Heart right ventricle (tissue), 16 donors: ENCODE measurements around the gene TMEM184C. TPM values are rescaled to one million over a fixed set of nuclear protein-coding genes. Genes with fewer than 3 reads are reported as not detected.

Experiments used
- ATAC-seq, 8 donors: fragments of 200-7000 bp; cut with Tn5 transposase; one replicate each; pipeline ENCODE4 v1.9.1; 2020; ENCODE audit warnings: mild to moderate bottlenecking in 8 of 8, moderate library complexity in 8 of 8, moderate number of reproducible peaks in 1 of 8
- DNase-seq, 2 donors: peaks; one replicate each; pipeline ENCODE4 v3.0.0-alpha.2; 2020
- H3K27ac ChIP-seq, 10 donors: fragments of 200-600 bp; sonication (generic) in 2 of 10; one replicate each; pipeline versions ENCODE4 v1.5.0 to v1.8.0; 2020 to 2022; ENCODE audit warnings: mild to moderate bottlenecking in 3 of 10
- H3K27me3 ChIP-seq, 7 donors: fragments of 200-600 bp; one replicate each; pipeline ENCODE4 v1.8.0; 2021 to 2022; ENCODE audit warnings: mild to moderate bottlenecking in 2 of 7
- H3K36me3 ChIP-seq, 9 donors: fragments of 200-600 bp; sonication (generic) in 1 of 9; one replicate each; pipeline versions ENCODE4 v1.5.0 to v1.8.0; 2020 to 2022; ENCODE audit warnings: mild to moderate bottlenecking in 2 of 9
- H3K4me1 ChIP-seq, 9 donors: fragments of 200-600 bp; sonication (generic) in 1 of 9; one replicate each; pipeline versions ENCODE4 v1.5.0 to v1.8.0; 2020 to 2022; ENCODE audit warnings: mild to moderate bottlenecking in 4 of 9
- H3K4me3 ChIP-seq, 10 donors: fragments of 200-600 bp; sonication (generic) in 2 of 10; one replicate each; pipeline versions ENCODE4 v1.5.0 to v1.8.0; 2020 to 2022; ENCODE audit warnings: mild to moderate bottlenecking in 7 of 10, moderate library complexity in 2 of 10
- H3K9me3 ChIP-seq, 11 donors: fragments of 200-600 bp in 10 of 11; sonication (generic) in 2 of 11; one replicate each; pipeline versions ENCODE4 v1.5.0 to v1.8.0; 2013 to 2022; ENCODE audit warnings: mild to moderate bottlenecking in 2 of 11, control low read depth in 1 of 11, moderate library complexity in 1 of 11
- WGBS, 2 donors: extraction: QIAGEN DNeasy Blood & Tissue Kit; methylation state at CpG; one replicate each; pipeline ENCODE4 v1.1.7; 2013; ENCODE audit warnings: inconsistent platforms in 1 of 2; 5-methylcytosine and 5-hydroxymethylcytosine counted together
- intact Hi-C, 10 donors: fragments of 100-400 bp; cut with DNase I; formaldehyde crosslinking; loops; one replicate each; pipeline versions ENCODE4 v1.11.1 to v1.14.2; 2022
- polyA plus RNA-seq, 2 donors: library from polyadenylated mRNA; stranded (reverse); fragments of 200-250 nt; gene quantifications; one replicate each; pipeline ENCODE4 v1.2.3, GENCODE V29; 2013
- total RNA-seq, 10 donors: library from RNA; stranded (reverse); fragmentation: NEBNext Ultra II Directional in 3 of 10; extraction: Animal tissue kit (Norgen Biotek cat#: 25700) in 3 of 10; gene quantifications; one replicate each; pipeline versions ENCODE4 v1.2.1 to v1.2.4, GENCODE V29; 2021 to 2023
- TF ChIP-seq, protein P1 (sequence below), 9 donors: fragments of 200-600 bp; sonication (generic) in 2 of 9; IDR thresholded peaks; one replicate each; pipeline versions ENCODE4 v1.5.0 to v1.8.0; 2021 to 2022; ENCODE audit warnings: antibody characterized with exemption in 9 of 9, mild to moderate bottlenecking in 5 of 9, moderate library complexity in 1 of 9
- donor health status: Arrhythmogenic right ventricular cardiomyopathy.
- donor health status: ischemic (EF 13 %, LVEDD 7.1; RV severe dilation, severe dysfunction).
- donor health status: healthy with polysubstance abuse.
- donor health status: DM: no; HTN: yes; CAD: no.
- donor health status: DM: no; HTN: no; CAD: no.
- donor health status: ischemic (EF 25% LVEDD 6.9; RV normal size, moderate dysfunction).
- donor health status: ischemic (EF 25% LVEDD 5.7; RV mildly dilated, moderate dysfunction).
- donor health status: healthy.
- donor health status: DM: yes; HTN: yes; CAD: no.
- donor health status: Ischemic cardiomyopathy.
- donor health status: ischemic (EF 35%, LVEDD 5.7; RV mildly dilated, moderate dysfunction).
- donor health status: nonischemic (EF 11% LVEDD 7.7; RV severe dilation, severe dysfunction).
- donor health status: DM: yes; HTN: yes; CAD: no.
- donor health status: PGD.
- donor health status: ischemic (EF 29% LVEDD 5.4; RV normal size, mild dysfunction).
- donor health status: nonischemic (EF 23%, LVEDD 6.1; RV moderate dilation, normal function).

The TMEM184C gene
- total and polyA plus RNA-seq, 12 donors: 3.2 to 30.5 (median 21.1) TPM

DNA sequence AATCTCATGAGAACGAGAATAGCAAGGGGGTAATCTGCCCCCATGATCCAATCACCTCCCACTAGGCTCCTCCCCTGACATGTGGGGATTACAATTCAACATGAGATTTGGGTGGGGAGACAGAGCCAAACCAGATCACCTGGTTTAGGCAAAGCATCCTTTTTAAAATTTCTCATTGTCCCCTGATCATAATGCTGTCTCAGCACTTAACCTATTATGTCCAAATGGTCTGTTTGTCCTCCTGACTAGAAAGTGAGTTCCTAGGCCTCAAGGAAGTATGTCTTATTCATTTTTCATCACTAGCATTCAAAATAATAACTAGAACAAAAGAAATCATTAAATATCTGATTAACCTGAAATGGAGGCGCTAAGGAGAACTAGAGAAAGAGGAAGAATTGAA lies 74.6 kb downstream of the TMEM184C start:
- 81 to 87% methylated on average over 2 of the region's 2 CpGs for WGBS, 2 donors

DNA sequence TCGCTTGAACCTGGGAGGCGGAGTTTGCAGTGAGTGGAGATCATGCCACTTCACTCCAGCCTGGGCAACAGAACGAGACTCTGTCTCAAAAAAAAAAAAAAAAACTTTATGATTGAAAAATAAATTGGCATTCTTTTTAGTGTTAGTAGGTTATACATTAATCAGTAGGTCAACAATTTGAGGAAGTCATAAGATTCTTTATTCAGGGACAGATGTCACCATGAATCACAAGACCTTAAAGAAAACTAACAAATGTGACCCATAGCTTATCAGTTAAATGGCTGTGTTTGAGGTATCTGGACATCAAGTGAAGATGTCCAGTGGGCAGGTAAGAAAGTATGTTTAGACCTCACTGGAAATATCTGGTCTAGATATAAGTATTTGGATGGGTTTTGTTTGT lies 76.0 kb downstream of the TMEM184C start:
- DNase-seq: no peak
- Histone ChIP-seq H3K27ac (no peak overlapping the region), H3K27me3 (no peaks in the 10 kb centered on the region), H3K9me3 (no peaks in the 10 kb centered on the region), H3K4me1 (no peaks in the 10 kb centered on the region), H3K36me3 (no peaks in the 10 kb centered on the region), H3K4me3 (no peak overlapping the region)
- no peak for ATAC-seq
- intact Hi-C loops: no loop called here
- TF ChIP-seq, protein P1, sequence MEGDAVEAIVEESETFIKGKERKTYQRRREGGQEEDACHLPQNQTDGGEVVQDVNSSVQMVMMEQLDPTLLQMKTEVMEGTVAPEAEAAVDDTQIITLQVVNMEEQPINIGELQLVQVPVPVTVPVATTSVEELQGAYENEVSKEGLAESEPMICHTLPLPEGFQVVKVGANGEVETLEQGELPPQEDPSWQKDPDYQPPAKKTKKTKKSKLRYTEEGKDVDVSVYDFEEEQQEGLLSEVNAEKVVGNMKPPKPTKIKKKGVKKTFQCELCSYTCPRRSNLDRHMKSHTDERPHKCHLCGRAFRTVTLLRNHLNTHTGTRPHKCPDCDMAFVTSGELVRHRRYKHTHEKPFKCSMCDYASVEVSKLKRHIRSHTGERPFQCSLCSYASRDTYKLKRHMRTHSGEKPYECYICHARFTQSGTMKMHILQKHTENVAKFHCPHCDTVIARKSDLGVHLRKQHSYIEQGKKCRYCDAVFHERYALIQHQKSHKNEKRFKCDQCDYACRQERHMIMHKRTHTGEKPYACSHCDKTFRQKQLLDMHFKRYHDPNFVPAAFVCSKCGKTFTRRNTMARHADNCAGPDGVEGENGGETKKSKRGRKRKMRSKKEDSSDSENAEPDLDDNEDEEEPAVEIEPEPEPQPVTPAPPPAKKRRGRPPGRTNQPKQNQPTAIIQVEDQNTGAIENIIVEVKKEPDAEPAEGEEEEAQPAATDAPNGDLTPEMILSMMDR (IDR thresholded peaks at IDR 0.05): no peak
- 94 to 97% methylated on average over 3 of the region's 3 CpGs for WGBS, 2 donors

More for the DNA sequence above, 74.6 kb downstream of the TMEM184C start:
- no peaks in the 10 kb centered on the region for H3K36me3 ChIP-seq
- intact Hi-C loops: no loop called here
- DNase-seq (no peak), ATAC-seq (no peak)
- TF ChIP-seq, protein P1 (IDR thresholded peaks at IDR 0.05): no peak
- H3K4me1 ChIP-seq: no peaks in the 10 kb centered on the region
- H3K9me3 ChIP-seq: no peaks in the 10 kb centered on the region
- no peaks in the 10 kb centered on the region for H3K27me3 ChIP-seq
- H3K27ac ChIP-seq: no peak overlapping the region
- no peak overlapping the region for H3K4me3 ChIP-seq

DNA sequence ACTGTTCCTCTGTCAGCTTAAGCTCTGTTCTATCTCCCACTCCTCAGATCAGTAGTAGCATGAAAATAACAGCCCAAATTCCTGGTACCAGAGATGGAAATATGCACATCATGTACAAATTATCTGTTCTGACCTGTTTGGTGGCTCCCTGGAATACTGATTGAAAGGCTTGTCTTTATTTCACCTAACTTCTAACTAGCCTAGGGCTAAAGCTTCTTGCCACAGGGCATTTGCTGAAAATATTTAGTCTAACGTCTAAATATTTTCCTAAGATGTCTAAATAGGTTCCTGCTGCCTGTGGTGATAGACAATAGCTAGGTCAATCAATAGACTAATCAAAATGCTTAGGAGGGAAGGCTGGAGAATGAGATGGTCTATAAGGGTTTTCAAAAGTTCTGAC lies 79.7 kb downstream of the TMEM184C start:
- no peak for DNase-seq
- no peak for ATAC-seq
- no peaks in the 10 kb centered on the region for H3K27me3 ChIP-seq
- WGBS, 2 donors: 65 to 73% methylated on average over 1 of the region's 1 CpG
- H3K4me3 ChIP-seq: no peak overlapping the region
- TF ChIP-seq, protein P1 (IDR thresholded peaks at IDR 0.05): no peak
- H3K9me3 ChIP-seq: peaks cover 0 to 25% (median 4%) of the 10 kb centered on the region in 11 donors
- no peak overlapping the region for H3K27ac ChIP-seq
- intact Hi-C loops: no loop called here
- H3K4me1 ChIP-seq: no peaks in the 10 kb centered on the region
- H3K36me3 ChIP-seq: no peaks in the 10 kb centered on the region

DNA sequence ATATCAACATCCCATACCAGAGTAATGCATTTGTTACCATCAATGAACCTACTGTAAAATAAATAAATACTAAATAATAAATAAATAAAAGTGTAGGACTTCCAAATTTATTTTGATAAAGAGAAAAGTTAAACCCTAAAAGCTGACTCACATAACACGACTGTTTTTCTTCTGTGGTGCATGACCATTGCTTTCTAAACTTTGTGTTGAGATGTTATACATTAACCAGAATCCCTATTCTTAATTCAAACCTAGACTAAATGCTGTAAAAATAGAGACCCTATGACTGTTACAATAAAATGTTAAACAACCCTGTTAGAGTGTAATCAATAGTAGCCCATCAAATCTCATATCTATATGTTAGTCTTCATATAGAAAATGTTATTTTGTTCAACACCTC lies 87.6 kb downstream of the TMEM184C start:
- no peaks in the 10 kb centered on the region for H3K27me3 ChIP-seq
- no peak overlapping the region for H3K4me3 ChIP-seq
- TF ChIP-seq, protein P1 (IDR thresholded peaks at IDR 0.05): no peak
- ATAC-seq: no peak
- H3K9me3 ChIP-seq: peaks cover 0 to 13% (median 4%) of the 10 kb centered on the region in 11 donors
- DNase-seq: no peak
- 83 to 91% methylated on average over 1 of the region's 1 CpG for WGBS, 2 donors
- no peak overlapping the region for H3K27ac ChIP-seq
- H3K4me1 ChIP-seq: peaks cover 0 to 8% (median 0%) of the 10 kb centered on the region in 9 donors
- intact Hi-C loops: loop anchor here in 1 of 10 donors (5.0 kb wide), 1 partner anchor 162 kb away; no protein-coding TSS in a partner anchor
- no peaks in the 10 kb centered on the region for H3K36me3 ChIP-seq
